HFFc6 (cell line): ENCODE measurements around the gene STRN4. TPM values are rescaled to one million over a fixed set of nuclear protein-coding genes. Genes with fewer than 3 reads are reported as not detected.
"Not testable (repeated sequence)": the region's sequence is repeated elsewhere in the genome, so short reads cannot be mapped to it uniquely, and the experiment has no call there.

ENCODE experiments used
- DNase-seq: peaks from one replicate; pipeline ENCODE4 v3.0.0-alpha.2; 2018
- H3K27ac Mint-ChIP-seq: 2 replicates; pipeline ENCODE4 v1.8.0; 2020; ENCODE audit warnings: mild to moderate bottlenecking, mixed read lengths
- H3K27me3 Mint-ChIP-seq: 2 replicates; pipeline ENCODE4 v1.8.0; 2021; ENCODE audit warnings: mild to moderate bottlenecking, moderate library complexity, mixed read lengths; ENCODE audit not compliant: insufficient read depth
- H3K36me3 Mint-ChIP-seq: 2 replicates; pipeline ENCODE4 v1.8.0; 2021; ENCODE audit warnings: low read depth, mixed read lengths
- H3K4me1 Mint-ChIP-seq: 2 replicates; pipeline ENCODE4 v1.8.0; 2020; ENCODE audit warnings: low read depth, mixed read lengths
- H3K4me3 Mint-ChIP-seq: 2 replicates; pipeline ENCODE4 v1.8.0; 2020; ENCODE audit warnings: mild to moderate bottlenecking, moderate library complexity, mixed read lengths
- H3K9me3 Mint-ChIP-seq: 2 replicates; pipeline ENCODE4 v1.8.0; 2020; ENCODE audit warnings: mild to moderate bottlenecking, mixed read lengths
- total RNA-seq, 6 experiments: library from RNA; stranded (reverse); fragmentation: NEBNext Ultra II Directional; extraction: Animal tissue kit (Norgen Biotek cat#: 25700); gene quantifications; 2 replicates in 1 of 6; 3 replicates in 5 of 6; pipeline ENCODE4 v1.2.3, GENCODE V29; 2021
- TF ChIP-seq, protein P1 (sequence below): fragments of 200-600 bp; sonication (generic); IDR thresholded peaks from 2 replicates; pipeline ENCODE4 v1.5.0; 2021; ENCODE audit warnings: antibody characterized with exemption, mild to moderate bottlenecking

Gene STRN4
- total RNA-seq, 6 experiments from 2014 or later, result 53.6 to 60.8 (median 58.3) TPM

DNA sequence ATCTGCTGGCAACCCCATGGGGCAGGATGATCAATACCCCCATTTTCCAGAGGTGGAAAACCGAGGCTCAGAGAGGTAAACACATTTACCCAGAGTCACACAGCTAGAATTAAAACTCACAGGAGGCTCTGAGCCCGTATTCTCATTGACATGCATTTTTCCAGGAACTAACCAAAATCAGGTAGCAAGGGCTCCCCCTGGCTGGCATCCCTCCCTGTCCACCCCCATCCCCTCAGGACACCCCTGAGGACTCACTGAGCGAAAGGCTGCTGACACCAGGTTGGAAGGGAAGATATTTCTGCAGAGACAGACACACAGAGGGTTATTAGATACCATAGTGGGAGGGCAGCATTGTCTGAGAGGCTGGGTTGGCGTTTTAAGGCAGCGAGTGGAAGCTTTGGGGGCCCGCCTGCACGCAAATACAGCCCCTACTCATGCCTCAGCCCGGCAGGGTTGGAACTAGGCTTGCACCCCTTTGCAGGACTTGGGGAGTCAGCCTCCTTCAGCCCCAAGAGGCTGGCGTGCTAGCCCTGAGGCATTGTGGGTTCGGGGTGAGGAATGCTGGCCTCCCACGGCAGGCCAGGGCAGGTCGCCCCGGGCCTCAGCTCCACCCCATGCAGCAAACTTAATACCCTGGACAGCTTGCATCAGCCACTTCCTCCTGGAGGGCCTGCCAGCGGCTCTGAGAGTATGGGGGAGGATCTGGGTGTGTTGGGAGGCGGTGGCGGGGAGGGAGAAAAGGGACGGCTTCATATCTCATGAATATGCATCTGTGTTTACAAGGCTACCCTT is 38.2 kb upstream of the STRN4 start:
- peaks cover 47% of the 10 kb centered on the region for H3K36me3 Mint-ChIP-seq
- peaks cover 59% of the 10 kb centered on the region for H3K4me1 Mint-ChIP-seq
- H3K9me3 Mint-ChIP-seq, result no peaks in the 10 kb centered on the region
- peak overlapping the region; percentile 97 for H3K4me3 Mint-ChIP-seq
- peaks cover 4% of the 10 kb centered on the region; the same call in 1 of the 2 replicates for H3K27me3 Mint-ChIP-seq
- DNase-seq, result peak; percentile 94
- TF ChIP-seq, protein P1, sequence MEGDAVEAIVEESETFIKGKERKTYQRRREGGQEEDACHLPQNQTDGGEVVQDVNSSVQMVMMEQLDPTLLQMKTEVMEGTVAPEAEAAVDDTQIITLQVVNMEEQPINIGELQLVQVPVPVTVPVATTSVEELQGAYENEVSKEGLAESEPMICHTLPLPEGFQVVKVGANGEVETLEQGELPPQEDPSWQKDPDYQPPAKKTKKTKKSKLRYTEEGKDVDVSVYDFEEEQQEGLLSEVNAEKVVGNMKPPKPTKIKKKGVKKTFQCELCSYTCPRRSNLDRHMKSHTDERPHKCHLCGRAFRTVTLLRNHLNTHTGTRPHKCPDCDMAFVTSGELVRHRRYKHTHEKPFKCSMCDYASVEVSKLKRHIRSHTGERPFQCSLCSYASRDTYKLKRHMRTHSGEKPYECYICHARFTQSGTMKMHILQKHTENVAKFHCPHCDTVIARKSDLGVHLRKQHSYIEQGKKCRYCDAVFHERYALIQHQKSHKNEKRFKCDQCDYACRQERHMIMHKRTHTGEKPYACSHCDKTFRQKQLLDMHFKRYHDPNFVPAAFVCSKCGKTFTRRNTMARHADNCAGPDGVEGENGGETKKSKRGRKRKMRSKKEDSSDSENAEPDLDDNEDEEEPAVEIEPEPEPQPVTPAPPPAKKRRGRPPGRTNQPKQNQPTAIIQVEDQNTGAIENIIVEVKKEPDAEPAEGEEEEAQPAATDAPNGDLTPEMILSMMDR, result peak; percentile 70
- peak overlapping the region; percentile 97 for H3K27ac Mint-ChIP-seq

DNA sequence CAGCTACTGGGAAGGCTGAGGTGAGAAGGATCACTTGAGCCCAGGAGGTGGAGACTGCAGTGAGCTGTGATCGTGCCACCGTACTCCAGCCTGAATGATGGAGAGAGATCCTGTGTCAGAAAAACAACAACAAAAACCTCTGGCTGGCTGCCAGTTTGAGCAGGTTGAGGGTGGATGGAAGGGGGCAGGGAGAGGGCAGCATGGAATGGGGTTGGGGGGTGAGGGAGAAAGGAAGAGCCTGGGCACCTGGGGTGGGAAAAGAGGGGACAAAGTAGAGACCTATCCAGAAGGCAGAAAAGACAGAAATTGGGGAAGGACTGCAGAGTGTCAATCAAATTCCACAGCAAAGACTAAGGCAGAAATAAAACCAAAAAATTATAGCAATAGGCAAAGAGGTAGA is 37.4 kb upstream of the STRN4 start:
- H3K36me3 Mint-ChIP-seq, result peaks cover 47% of the 10 kb centered on the region
- no peaks in the 10 kb centered on the region for H3K9me3 Mint-ChIP-seq
- peak overlapping the region; percentile 97 for H3K27ac Mint-ChIP-seq
- peaks cover 4% of the 10 kb centered on the region; the same call in 1 of the 2 replicates for H3K27me3 Mint-ChIP-seq
- TF ChIP-seq, protein P1, result no peak
- DNase-seq, result no peak
- peaks cover 52% of the 10 kb centered on the region for H3K4me1 Mint-ChIP-seq
- peak overlapping the region; percentile 97 for H3K4me3 Mint-ChIP-seq

DNA sequence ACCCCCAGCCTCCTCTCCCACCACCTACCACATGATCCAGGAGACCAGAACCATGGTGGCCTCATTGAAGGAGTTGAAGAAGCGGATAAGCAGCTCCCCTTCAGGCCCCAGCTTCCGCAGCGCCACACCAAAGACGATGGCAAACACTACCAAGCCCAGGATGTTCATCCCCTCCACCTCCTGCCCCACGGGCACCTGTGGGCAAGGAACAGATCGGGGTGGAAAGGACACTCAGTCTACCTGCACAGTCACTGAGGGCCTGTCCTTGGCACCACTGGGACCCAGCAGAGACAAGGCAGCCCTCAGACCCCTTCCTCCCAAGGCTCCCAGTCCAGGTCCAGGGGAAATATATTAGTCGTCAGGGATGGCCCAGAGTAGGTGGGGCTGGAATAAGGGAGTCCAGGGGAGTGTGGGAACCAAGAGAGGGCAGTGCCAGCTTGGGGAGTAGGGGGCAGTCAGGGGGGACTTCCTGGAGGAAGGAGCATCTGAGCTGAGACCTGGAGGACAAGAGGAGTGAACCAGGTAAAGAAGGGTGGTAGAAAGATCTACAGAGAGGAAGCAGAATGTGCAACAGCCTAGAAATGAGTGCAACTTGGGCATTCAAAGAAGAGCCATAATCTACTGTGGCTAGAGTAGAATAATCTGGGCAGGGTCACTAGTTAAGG is 36.2 kb upstream of the STRN4 start:
- no peak for DNase-seq
- H3K9me3 Mint-ChIP-seq, result no peaks in the 10 kb centered on the region
- H3K27ac Mint-ChIP-seq, result peak overlapping the region; percentile 60
- TF ChIP-seq, protein P1, result no peak
- peaks cover 55% of the 10 kb centered on the region for H3K36me3 Mint-ChIP-seq
- peak overlapping the region; percentile 21; the same call in 1 of the 2 replicates for H3K4me3 Mint-ChIP-seq
- H3K4me1 Mint-ChIP-seq, result peaks cover 52% of the 10 kb centered on the region
- peaks cover 6% of the 10 kb centered on the region for H3K27me3 Mint-ChIP-seq

DNA sequence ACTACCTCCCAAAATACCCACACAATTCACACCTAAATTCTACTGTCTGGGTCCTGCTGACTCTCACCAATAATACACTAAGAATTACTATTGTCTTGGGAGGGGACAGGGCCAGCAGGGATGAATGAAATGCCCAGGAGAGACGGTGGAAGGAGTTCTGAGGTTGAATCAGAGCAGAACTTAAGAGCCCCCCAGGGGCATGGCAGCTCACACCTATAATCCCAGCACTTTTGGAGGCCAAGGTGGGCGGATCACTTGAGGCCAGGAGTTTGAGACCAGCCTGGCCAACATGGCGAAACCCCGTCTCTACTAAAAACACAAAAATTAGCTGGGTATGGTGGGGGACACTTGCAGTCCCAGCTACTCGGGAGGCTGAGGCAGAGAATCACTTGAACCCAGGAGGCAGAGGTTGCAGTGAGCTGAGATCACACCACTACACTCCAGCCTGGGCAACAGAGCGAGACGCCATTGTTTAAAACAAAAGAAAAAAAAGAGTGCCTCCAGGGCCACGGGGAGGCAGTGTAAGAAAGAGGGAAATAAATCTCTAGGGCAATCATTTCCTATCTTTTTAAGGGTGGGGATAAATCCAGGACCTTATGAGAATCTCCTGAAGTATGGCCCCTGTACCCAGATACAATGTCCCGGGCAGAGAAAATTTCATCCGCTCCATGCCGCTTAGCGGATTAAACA is 31.9 kb upstream of the STRN4 start:
- H3K27me3 Mint-ChIP-seq, DNase-seq, H3K9me3 Mint-ChIP-seq, H3K4me3 Mint-ChIP-seq: not testable (repeated sequence)
- peak overlapping the region; percentile 46 for H3K27ac Mint-ChIP-seq
- H3K36me3 Mint-ChIP-seq, result peaks cover 27% of the 10 kb centered on the region
- H3K4me1 Mint-ChIP-seq, result peaks cover 20% of the 10 kb centered on the region

DNA sequence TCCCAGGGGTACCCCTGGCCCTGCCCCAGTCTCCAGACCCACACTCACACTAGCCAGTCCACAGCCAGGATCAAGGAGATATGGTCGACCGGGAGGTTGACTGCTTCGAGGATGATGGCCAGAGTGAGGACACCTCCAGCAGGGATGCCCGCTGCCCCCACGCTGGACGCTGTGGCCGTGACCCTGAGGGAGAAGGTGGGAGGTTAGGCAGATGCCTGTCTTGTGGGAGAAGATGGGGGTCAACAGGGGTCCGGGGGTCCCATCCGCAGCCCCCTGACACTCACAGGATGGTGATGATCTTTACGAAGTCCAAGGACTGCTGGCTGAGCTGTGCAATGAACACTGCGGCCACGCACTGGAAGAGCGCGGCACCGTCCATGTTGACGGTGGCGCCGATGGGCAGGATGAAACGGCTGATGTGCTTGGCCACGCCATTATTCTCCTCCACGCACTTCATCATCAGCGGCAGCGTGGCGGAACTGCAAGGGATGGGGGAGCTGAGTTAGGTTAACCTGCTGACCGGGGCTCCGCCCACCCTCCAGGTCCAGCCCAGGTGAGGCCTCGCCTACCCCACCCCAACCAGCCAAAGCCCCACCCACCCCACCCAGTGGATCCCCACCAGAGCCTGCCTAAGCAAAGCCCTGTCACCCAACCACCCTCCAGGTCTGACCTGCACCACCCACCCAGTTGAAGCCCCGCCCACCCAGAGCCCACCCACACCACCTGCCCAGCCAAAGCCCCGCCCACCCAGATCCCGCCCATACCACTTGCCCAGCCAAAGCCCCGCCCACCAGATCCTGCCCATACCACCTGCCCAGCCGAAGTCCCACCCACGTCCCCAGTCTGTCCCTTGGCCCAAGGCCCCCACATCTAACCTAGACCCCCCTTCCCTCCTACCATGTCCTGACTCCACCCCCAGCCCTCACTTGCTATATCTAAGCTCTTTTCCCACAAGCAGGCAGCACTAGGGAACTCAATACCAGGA is 31.0 kb upstream of the STRN4 start:
- H3K9me3 Mint-ChIP-seq, result no peaks in the 10 kb centered on the region
- H3K4me3 Mint-ChIP-seq, result no peak overlapping the region
- peak overlapping the region; percentile 46 for H3K27ac Mint-ChIP-seq
- H3K4me1 Mint-ChIP-seq, result peaks cover 17% of the 10 kb centered on the region
- TF ChIP-seq, protein P1, result no peak
- H3K27me3 Mint-ChIP-seq, result peaks cover 5% of the 10 kb centered on the region
- peaks cover 23% of the 10 kb centered on the region; the same call in 1 of the 2 replicates for H3K36me3 Mint-ChIP-seq
- no peak for DNase-seq
